Suprapubic skin (tissue), 4 donors: ENCODE data around the gene BHMT2. TPM values are rescaled to one million over a fixed set of nuclear protein-coding genes. Genes with fewer than 3 reads are reported as not detected.
A peak's percentile ranks its signal among the peaks of the same experiment; 100 is the strongest.

Experiments
- DNase-seq, 2 donors: peaks; one replicate each; pipeline ENCODE4 v3.0.0-alpha.2; 2019; ENCODE audit warnings: low spot score in 2 of 2
- H3K27ac ChIP-seq: fragments of 200-600 bp; sonication (generic); one replicate; pipeline ENCODE4 v1.5.1; 2019
- H3K27me3 ChIP-seq: fragments of 200-600 bp; sonication (generic); one replicate; pipeline ENCODE4 v1.5.1; 2019
- H3K36me3 ChIP-seq: fragments of 200-600 bp; sonication (generic); one replicate; pipeline ENCODE4 v1.5.1; 2019
- H3K4me1 ChIP-seq: fragments of 200-600 bp; sonication (generic); one replicate; pipeline ENCODE4 v1.5.1; 2019
- H3K4me3 ChIP-seq: fragments of 200-600 bp; sonication (generic); one replicate; pipeline ENCODE4 v1.5.1; 2019; ENCODE audit warnings: mild to moderate bottlenecking
- H3K9me3 ChIP-seq: fragments of 200-600 bp; sonication (generic); one replicate; pipeline ENCODE4 v1.5.1; 2019
- EP300 ChIP-seq: sonication (generic); formaldehyde crosslinking; IDR thresholded peaks from one replicate; pipeline ENCODE4 v1.6.1; 2017; ENCODE audit warnings: antibody characterized with exemption
- POLR2A ChIP-seq, 2 donors: fragments of 450-650 bp; IDR thresholded peaks; one replicate each; pipeline ENCODE4 v1.6.1; 2017; ENCODE audit warnings: antibody characterized with exemption in 2 of 2, mild to moderate bottlenecking in 2 of 2, moderate library complexity in 2 of 2
- POLR2AphosphoS5 ChIP-seq, 3 donors: sonication (generic); formaldehyde crosslinking; IDR thresholded peaks; one replicate each; pipeline ENCODE4 v1.6.1; 2017; ENCODE audit warnings: antibody characterized with exemption in 3 of 3
- WGBS: methylation state at CpG from one replicate; pipeline ENCODE4 v1.1.5; 2018; 5-methylcytosine and 5-hydroxymethylcytosine counted together
- total RNA-seq, 4 donors: library from RNA; depleted of rRNA; stranded (reverse); fragments of >200 nt; gene quantifications; one replicate each; pipeline ENCODE4 v1.1.0, GENCODE V29; 2016
- TF ChIP-seq, protein P1 (sequence below), 2 donors: fragments of 200-600 bp in 1 of 2; fragments of 450-650 bp in 1 of 2; sonication (generic) in 1 of 2; IDR thresholded peaks; one replicate each; pipeline ENCODE4 v1.5.1; 2016 to 2019; ENCODE audit warnings: antibody characterized with exemption in 2 of 2, mild to moderate bottlenecking in 1 of 2, moderate library complexity in 1 of 2

The BHMT2 gene
- total RNA-seq, 4 donors from 2014 or later, result 0.30 to 7.5 (median 1.4) TPM

DNA sequence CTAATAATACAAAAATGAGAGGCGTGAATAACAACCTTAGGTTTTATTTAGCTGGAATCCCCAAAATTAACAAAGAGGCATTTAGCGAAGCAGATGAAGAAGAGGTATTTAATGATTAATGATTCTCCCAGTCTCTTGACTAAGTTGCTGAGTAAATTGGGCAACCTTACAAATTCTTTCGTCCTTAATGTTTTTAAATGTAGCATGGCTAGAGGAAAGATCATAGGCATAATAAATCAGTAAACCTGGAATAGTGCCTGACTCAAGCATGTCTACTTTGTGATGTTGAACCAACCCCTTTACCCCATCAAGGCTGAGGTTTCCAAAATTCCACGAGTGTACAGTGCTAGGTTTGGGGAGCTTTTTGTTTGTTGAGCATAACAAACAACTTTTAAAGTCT, 49.9 kb downstream of the BHMT2 start:
- no peaks in the 10 kb centered on the region for H3K27me3 ChIP-seq
- no peaks in the 10 kb centered on the region for H3K9me3 ChIP-seq
- 74% methylated on average over 4 of the region's 4 CpGs for WGBS
- H3K4me1 ChIP-seq, result no peaks in the 10 kb centered on the region
- no peak overlapping the region for H3K4me3 ChIP-seq
- DNase-seq, result no peak
- H3K36me3 ChIP-seq, result no peaks in the 10 kb centered on the region
- no peak overlapping the region for H3K27ac ChIP-seq
- TF ChIP-seq POLR2A (IDR thresholded peaks at IDR 0.05) (no peak), POLR2AphosphoS5 (IDR thresholded peaks at IDR 0.05) (no peak)

DNA sequence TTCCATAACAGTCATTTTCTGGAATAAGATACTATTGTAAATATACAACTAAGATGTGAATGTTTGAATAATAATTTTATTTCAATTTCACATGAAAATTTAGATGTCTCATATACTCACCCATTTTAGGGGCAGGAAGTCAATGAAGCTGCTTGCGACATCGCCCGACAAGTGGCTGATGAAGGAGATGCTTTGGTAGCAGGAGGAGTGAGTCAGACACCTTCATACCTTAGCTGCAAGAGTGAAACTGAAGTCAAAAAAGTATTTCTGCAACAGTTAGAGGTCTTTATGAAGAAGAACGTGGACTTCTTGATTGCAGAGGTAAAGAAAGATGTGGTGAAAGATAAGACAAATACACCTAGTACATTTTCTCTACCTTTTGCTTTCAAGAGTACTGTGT, 50.7 kb downstream of the BHMT2 start:
- no peak for DNase-seq
- TF ChIP-seq, protein P1, sequence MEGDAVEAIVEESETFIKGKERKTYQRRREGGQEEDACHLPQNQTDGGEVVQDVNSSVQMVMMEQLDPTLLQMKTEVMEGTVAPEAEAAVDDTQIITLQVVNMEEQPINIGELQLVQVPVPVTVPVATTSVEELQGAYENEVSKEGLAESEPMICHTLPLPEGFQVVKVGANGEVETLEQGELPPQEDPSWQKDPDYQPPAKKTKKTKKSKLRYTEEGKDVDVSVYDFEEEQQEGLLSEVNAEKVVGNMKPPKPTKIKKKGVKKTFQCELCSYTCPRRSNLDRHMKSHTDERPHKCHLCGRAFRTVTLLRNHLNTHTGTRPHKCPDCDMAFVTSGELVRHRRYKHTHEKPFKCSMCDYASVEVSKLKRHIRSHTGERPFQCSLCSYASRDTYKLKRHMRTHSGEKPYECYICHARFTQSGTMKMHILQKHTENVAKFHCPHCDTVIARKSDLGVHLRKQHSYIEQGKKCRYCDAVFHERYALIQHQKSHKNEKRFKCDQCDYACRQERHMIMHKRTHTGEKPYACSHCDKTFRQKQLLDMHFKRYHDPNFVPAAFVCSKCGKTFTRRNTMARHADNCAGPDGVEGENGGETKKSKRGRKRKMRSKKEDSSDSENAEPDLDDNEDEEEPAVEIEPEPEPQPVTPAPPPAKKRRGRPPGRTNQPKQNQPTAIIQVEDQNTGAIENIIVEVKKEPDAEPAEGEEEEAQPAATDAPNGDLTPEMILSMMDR (IDR thresholded peaks at IDR 0.05), result no peak
- TF ChIP-seq POLR2AphosphoS5 (IDR thresholded peaks at IDR 0.05) (no peak), POLR2A (IDR thresholded peaks at IDR 0.05) (no peak), EP300 (no peak)
- H3K36me3 ChIP-seq, result no peaks in the 10 kb centered on the region
- H3K4me3 ChIP-seq, result no peak overlapping the region
- H3K27me3 ChIP-seq, result no peaks in the 10 kb centered on the region
- 93% methylated on average over 4 of the region's 4 CpGs for WGBS
- no peaks in the 10 kb centered on the region for H3K4me1 ChIP-seq
- H3K9me3 ChIP-seq, result no peaks in the 10 kb centered on the region
- H3K27ac ChIP-seq, result no peak overlapping the region

DNA sequence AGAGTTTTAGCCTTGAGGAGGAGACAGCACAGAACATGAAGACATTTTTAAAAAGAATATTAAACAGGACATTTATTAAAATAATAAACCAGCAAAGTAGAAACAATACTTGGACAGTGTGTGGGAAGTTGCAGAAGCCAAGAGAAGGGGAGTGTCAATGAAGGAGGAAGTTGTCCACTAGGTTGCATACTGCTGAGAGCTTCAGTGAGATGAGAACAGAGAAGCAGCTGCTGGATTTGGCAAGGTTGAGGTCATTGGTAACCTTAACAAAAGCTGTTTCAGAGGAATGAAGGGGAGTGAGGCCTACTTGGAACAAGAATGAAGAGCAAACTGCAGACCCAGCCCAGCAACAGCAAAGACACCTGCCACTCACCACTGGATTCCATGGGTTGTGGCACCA, 53.4 kb downstream of the BHMT2 start:
- Histone ChIP-seq H3K4me3 (no peak overlapping the region), H3K27ac (no peak overlapping the region), H3K4me1 (no peaks in the 10 kb centered on the region), H3K9me3 (no peaks in the 10 kb centered on the region), H3K36me3 (no peaks in the 10 kb centered on the region), H3K27me3 (no peaks in the 10 kb centered on the region)
- TF ChIP-seq, protein P1 (IDR thresholded peaks at IDR 0.05), result no peak
- TF ChIP-seq EP300 (no peak), POLR2A (IDR thresholded peaks at IDR 0.05) (no peak), POLR2AphosphoS5 (IDR thresholded peaks at IDR 0.05) (no peak)
- no peak for DNase-seq

DNA sequence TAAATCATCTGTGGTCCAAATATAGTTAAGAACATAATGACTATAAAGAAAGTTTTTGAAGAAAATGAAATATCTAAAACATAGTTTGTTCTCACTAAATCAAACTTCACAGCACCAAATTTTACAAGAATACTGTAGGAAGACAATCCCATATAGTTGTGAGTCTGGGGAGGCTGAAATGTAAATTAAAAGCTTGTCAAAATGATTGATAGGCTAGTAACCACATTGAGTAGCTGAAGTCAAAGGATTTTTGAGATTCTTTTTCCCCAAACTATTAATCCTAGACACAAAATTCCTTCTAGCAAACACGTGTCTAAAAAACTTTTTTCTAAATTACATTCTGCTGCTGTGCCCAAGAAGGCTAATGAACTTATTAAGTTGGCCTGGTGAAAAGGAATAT, 55.0 kb downstream of the BHMT2 start:
- H3K4me1 ChIP-seq, result no peaks in the 10 kb centered on the region
- no peak for DNase-seq
- no peaks in the 10 kb centered on the region for H3K27me3 ChIP-seq
- no peaks in the 10 kb centered on the region for H3K9me3 ChIP-seq
- no peak overlapping the region for H3K4me3 ChIP-seq
- no peaks in the 10 kb centered on the region for H3K36me3 ChIP-seq
- TF ChIP-seq, protein P1 (IDR thresholded peaks at IDR 0.05), result no peak
- no peak for TF ChIP-seq EP300
- TF ChIP-seq POLR2AphosphoS5 (IDR thresholded peaks at IDR 0.05), result no peak
- TF ChIP-seq POLR2A (IDR thresholded peaks at IDR 0.05), result no peak
- H3K27ac ChIP-seq, result no peak overlapping the region
- WGBS, result 72% methylated on average over 1 of the region's 1 CpG

DNA sequence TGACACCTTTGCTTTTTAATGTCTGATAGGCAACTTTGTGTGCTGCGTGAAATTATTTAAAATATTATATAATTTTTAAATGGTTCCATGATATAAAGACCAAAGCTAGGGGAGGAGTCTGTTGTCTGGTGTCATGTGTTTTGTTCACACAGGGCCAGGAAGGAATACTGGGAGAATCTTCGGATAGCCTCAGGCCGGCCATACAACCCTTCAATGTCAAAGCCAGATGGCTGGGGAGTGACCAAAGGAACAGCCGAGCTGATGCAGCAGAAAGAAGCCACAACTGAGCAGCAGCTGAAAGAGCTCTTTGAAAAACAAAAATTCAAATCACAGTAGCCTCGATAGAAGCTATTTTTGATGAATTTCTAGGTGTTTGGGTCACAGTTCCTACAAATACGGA, 61.2 kb downstream of the BHMT2 start:
- no peak for TF ChIP-seq POLR2AphosphoS5 (IDR thresholded peaks at IDR 0.05)
- TF ChIP-seq, protein P1 (IDR thresholded peaks at IDR 0.05), result no peak
- no peak for TF ChIP-seq EP300
- TF ChIP-seq POLR2A (IDR thresholded peaks at IDR 0.05), result no peak
- Histone ChIP-seq H3K27ac (no peak overlapping the region), H3K27me3 (no peaks in the 10 kb centered on the region), H3K36me3 (no peaks in the 10 kb centered on the region), H3K4me1 (peaks cover 9% of the 10 kb centered on the region), H3K4me3 (no peak overlapping the region), H3K9me3 (no peaks in the 10 kb centered on the region)
- WGBS, result 79% methylated on average over 6 of the region's 6 CpGs
- no peak for DNase-seq

DNA sequence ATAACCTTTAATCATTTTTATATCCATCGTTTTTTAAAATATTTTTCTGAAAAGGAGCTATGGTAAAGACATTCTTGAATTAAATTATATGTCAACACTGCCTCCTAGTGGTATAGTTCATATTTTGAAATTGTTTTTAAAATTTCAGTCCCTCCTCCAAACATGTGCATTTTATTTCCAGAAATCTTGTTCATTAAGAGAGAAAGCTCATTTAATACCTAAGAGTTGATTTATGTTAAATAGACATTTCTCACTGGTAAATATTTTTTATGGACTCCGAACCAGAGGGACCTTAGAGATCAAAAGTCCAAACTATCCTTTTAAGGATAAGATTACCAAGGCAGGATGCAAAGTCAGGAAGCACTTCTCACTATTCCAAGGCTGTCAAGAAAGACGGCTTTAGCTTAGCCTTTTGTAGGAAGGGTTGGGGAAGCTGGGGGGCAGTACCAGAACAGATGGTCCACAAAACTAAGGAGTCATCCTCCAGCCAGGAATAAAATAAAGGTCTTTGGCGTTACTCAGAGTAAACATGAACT, 63.6 kb downstream of the BHMT2 start:
- no peak for DNase-seq
- Histone ChIP-seq H3K27me3 (no peaks in the 10 kb centered on the region), H3K4me3 (peak overlapping the region; percentile 24), H3K27ac (no peak overlapping the region), H3K36me3 (no peaks in the 10 kb centered on the region), H3K9me3 (no peaks in the 10 kb centered on the region), H3K4me1 (peaks cover 9% of the 10 kb centered on the region)
- 8% methylated on average over 4 of the region's 4 CpGs for WGBS
- TF ChIP-seq POLR2A (IDR thresholded peaks at IDR 0.05) (no peak), POLR2AphosphoS5 (IDR thresholded peaks at IDR 0.05) (no peak)
- TF ChIP-seq, protein P1 (IDR thresholded peaks at IDR 0.05), result peak; percentile 20 to 21
